ENCODE data around the gene HOXB6.
A peak's percentile ranks its signal among the peaks of the same experiment; 100 is the strongest.

Gene HOXB6

DNA sequence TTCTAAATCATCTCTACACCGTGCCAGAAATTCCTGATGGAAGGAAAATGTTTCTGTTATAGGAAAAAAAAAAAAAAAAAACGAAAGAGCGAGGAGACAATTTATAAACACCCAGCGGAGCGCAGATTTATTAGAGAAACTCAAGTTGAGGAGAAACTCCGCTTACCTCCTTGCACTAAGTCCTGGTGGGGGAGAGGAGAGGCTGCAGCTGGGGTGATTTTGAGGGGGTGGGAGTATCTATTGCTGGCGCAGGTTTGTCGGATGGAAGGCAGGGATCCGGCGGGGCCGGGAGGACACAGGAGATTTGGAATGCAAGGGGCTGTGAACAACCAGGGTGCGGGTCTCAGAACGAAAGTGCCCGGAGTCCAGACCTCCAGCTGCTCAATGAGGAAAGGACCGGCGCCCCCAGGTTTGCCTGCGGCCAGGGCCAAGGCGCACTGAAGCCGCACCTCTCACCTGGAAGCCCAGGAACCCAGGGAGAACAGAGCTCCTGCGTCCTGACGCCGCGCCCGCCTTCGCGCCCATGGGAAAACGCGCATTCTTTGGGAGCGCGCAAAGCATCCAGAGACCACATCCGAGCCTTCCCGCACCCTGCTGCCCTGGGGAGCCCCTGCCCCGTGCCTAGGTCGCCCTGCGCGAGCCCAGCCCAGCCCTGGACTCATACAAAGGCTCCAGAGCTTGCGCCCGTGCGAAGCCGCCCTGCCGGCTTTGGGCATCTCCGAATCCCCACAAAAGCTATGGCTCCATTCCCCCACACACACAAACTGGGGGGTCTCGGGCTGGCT, 12.9 kb upstream of the HOXB6 start:
- CTCF ChIA-PET = interaction anchor here (0.5 to 5.7 kb wide), 31 partner anchors 8 to 592 kb away, joined by 3 to 86 read pairs (median 4); partner anchors contain the start of gene HOXB5
- H3K4me3 ChIP-seq (ENCODE audit: low read depth, low read length) = no peak overlapping the region
- peaks cover 0 to 14% of the 10 kb centered on the region in 2 experiments; a peak in 1 of 3 replicates for H3K36me3 ChIP-seq (ENCODE audit: control insufficient read depth in 2 of 2, insufficient read depth in 1 of 2, low read length in 2 of 2)
- TF ChIP-seq ZNF654 (tag by site-specific recombination; IDR thresholded peaks at IDR 0.05; ENCODE audit: low read depth) (peak; percentile 13; the same call in 1 of the 2 replicates), ZNF510 (tag by site-specific recombination; IDR thresholded peaks at IDR 0.05; ENCODE audit: insufficient replicate concordance) (no peak), OVOL3 (tag by site-specific recombination; IDR thresholded peaks at IDR 0.05) (no peak), ZBTB48 (tag by site-specific recombination; IDR thresholded peaks at IDR 0.05) (no peak)
- TF ChIP-seq, protein P1, sequence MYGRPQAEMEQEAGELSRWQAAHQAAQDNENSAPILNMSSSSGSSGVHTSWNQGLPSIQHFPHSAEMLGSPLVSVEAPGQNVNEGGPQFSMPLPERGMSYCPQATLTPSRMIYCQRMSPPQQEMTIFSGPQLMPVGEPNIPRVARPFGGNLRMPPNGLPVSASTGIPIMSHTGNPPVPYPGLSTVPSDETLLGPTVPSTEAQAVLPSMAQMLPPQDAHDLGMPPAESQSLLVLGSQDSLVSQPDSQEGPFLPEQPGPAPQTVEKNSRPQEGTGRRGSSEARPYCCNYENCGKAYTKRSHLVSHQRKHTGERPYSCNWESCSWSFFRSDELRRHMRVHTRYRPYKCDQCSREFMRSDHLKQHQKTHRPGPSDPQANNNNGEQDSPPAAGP (tag by site-specific recombination; IDR thresholded peaks at IDR 0.05) = no peak
- TF ChIP-seq, protein P2, sequence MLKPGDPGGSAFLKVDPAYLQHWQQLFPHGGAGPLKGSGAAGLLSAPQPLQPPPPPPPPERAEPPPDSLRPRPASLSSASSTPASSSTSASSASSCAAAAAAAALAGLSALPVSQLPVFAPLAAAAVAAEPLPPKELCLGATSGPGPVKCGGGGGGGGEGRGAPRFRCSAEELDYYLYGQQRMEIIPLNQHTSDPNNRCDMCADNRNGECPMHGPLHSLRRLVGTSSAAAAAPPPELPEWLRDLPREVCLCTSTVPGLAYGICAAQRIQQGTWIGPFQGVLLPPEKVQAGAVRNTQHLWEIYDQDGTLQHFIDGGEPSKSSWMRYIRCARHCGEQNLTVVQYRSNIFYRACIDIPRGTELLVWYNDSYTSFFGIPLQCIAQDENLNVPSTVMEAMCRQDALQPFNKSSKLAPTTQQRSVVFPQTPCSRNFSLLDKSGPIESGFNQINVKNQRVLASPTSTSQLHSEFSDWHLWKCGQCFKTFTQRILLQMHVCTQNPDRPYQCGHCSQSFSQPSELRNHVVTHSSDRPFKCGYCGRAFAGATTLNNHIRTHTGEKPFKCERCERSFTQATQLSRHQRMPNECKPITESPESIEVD (tag by site-specific recombination; IDR thresholded peaks at IDR 0.05) = peak; percentile 81; the same call in 1 of the 2 replicates
- H3K4me1 ChIP-seq (ENCODE audit: control insufficient read depth, insufficient read depth, low read length) = peaks cover 48% of the 10 kb centered on the region
- POLR2A ChIA-PET = interaction anchor here (1.3 kb wide), 1 partner anchor 8 kb away, joined by 4 read pairs; no protein-coding TSS in a partner anchor
- no peak overlapping the region; the same call in 1 of the 2 replicates for H3K27ac ChIP-seq (ENCODE audit: extremely low read depth, low read depth, low read length)
- no peaks in the 10 kb centered on the region for H3K9me3 ChIP-seq (ENCODE audit: control insufficient read depth, insufficient read depth, low read depth, low read length)

DNA sequence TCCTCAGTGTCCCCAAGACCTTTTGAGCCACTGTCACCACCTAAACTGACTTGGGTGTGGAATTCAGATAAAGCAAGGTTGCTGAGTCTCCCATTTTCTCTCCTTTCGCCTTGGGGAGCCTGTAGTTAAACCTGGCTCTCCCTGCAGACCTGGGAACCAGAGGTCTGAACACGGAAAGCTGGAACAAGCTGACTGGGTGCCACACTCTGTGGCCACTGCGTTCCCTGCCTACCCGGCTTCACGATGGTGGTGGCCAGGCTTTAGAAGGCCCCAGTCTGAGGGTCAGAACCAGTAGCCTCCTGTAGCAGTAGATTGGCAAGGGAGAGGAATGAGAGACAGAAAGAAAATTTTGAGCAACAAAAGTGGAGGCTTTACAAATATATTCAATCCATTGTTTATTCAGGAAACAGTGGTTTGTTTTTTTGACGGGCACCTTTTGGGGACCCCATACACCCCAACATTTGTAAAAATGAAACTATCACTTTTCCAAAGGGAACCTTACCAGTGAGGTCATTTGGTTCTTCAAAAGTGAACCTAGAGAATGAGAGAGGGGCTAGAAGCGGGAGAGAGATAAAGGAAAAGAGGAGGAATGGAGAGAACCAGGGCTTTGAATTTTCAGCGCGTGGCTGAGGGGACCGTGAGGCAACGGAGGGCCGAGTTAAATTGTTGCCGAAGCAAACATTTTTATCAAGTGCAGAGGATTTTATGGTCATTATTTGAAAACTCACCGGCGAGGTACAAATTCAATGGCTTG, 12.1 kb upstream of the HOXB6 start:
- H3K4me3 ChIP-seq (ENCODE audit: low read depth, low read length) = no peak overlapping the region
- H3K4me1 ChIP-seq (ENCODE audit: control insufficient read depth, insufficient read depth, low read length) = peaks cover 51% of the 10 kb centered on the region
- ChIA-PET CTCF (interaction anchor here (0.6 to 5.7 kb wide), 19 partner anchors 23 to 591 kb away, joined by 3 to 86 read pairs (median 5); partner anchors contain the start of gene HOXB5), POLR2A (no interaction called here)
- H3K27ac ChIP-seq (ENCODE audit: extremely low read depth, low read depth, low read length) = peak overlapping the region; percentile 67; the same call in 1 of the 2 replicates
- no peaks in the 10 kb centered on the region for H3K9me3 ChIP-seq (ENCODE audit: control insufficient read depth, insufficient read depth, low read depth, low read length)
- H3K36me3 ChIP-seq (ENCODE audit: control insufficient read depth in 2 of 2, insufficient read depth in 1 of 2, low read length in 2 of 2) = peaks cover 0 to 7% of the 10 kb centered on the region in 2 experiments; a peak in 1 of 3 replicates
- TF ChIP-seq ZNF670 (tag by site-specific recombination; IDR thresholded peaks at IDR 0.05; ENCODE audit: low read depth) (no peak), ZNF596 (tag by site-specific recombination; IDR thresholded peaks at IDR 0.05) (peak; percentile 21; the same call in 1 of the 2 replicates), KLF9 (tag by site-specific recombination; IDR thresholded peaks at IDR 0.05; ENCODE audit: low read depth) (no peak), ZBTB17 (tag by site-specific recombination; IDR thresholded peaks at IDR 0.05) (peak; percentile 40; the same call in 1 of the 2 replicates), YY2 (tag by site-specific recombination; IDR thresholded peaks at IDR 0.05) (no peak), ZNF146 (tag by site-specific recombination; IDR thresholded peaks at IDR 0.05) (no peak), ZNF366 (tag by site-specific recombination; conservative IDR thresholded peaks at IDR 0.05) (peak; percentile 75)
- TF ChIP-seq, protein P3, sequence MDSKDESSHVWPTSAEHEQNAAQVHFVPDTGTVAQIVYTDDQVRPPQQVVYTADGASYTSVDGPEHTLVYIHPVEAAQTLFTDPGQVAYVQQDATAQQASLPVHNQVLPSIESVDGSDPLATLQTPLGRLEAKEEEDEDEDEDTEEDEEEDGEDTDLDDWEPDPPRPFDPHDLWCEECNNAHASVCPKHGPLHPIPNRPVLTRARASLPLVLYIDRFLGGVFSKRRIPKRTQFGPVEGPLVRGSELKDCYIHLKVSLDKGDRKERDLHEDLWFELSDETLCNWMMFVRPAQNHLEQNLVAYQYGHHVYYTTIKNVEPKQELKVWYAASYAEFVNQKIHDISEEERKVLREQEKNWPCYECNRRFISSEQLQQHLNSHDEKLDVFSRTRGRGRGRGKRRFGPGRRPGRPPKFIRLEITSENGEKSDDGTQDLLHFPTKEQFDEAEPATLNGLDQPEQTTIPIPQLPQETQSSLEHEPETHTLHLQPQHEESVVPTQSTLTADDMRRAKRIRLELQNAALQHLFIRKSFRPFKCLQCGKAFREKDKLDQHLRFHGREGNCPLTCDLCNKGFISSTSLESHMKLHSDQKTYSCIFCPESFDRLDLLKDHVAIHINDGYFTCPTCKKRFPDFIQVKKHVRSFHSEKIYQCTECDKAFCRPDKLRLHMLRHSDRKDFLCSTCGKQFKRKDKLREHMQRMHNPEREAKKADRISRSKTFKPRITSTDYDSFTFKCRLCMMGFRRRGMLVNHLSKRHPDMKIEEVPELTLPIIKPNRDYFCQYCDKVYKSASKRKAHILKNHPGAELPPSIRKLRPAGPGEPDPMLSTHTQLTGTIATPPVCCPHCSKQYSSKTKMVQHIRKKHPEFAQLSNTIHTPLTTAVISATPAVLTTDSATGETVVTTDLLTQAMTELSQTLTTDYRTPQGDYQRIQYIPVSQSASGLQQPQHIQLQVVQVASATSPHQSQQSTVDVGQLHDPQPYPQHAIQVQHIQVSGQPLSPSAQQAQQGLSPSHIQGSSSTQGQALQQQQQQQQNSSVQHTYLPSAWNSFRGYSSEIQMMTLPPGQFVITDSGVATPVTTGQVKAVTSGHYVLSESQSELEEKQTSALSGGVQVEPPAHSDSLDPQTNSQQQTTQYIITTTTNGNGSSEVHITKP (tag by site-specific recombination; IDR thresholded peaks at IDR 0.05) = peak; percentile 50
- TF ChIP-seq, protein P4, sequence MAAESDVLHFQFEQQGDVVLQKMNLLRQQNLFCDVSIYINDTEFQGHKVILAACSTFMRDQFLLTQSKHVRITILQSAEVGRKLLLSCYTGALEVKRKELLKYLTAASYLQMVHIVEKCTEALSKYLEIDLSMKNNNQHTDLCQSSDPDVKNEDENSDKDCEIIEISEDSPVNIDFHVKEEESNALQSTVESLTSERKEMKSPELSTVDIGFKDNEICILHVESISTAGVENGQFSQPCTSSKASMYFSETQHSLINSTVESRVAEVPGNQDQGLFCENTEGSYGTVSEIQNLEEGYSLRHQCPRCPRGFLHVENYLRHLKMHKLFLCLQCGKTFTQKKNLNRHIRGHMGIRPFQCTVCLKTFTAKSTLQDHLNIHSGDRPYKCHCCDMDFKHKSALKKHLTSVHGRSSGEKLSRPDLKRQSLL (tag by site-specific recombination; IDR thresholded peaks at IDR 0.05) = no peak
- TF ChIP-seq, protein P5, sequence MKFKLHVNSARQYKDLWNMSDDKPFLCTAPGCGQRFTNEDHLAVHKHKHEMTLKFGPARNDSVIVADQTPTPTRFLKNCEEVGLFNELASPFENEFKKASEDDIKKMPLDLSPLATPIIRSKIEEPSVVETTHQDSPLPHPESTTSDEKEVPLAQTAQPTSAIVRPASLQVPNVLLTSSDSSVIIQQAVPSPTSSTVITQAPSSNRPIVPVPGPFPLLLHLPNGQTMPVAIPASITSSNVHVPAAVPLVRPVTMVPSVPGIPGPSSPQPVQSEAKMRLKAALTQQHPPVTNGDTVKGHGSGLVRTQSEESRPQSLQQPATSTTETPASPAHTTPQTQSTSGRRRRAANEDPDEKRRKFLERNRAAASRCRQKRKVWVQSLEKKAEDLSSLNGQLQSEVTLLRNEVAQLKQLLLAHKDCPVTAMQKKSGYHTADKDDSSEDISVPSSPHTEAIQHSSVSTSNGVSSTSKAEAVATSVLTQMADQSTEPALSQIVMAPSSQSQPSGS (tag by site-specific recombination; IDR thresholded peaks at IDR 0.05; ENCODE audit: low read depth) = no peak
- TF ChIP-seq, protein P6, sequence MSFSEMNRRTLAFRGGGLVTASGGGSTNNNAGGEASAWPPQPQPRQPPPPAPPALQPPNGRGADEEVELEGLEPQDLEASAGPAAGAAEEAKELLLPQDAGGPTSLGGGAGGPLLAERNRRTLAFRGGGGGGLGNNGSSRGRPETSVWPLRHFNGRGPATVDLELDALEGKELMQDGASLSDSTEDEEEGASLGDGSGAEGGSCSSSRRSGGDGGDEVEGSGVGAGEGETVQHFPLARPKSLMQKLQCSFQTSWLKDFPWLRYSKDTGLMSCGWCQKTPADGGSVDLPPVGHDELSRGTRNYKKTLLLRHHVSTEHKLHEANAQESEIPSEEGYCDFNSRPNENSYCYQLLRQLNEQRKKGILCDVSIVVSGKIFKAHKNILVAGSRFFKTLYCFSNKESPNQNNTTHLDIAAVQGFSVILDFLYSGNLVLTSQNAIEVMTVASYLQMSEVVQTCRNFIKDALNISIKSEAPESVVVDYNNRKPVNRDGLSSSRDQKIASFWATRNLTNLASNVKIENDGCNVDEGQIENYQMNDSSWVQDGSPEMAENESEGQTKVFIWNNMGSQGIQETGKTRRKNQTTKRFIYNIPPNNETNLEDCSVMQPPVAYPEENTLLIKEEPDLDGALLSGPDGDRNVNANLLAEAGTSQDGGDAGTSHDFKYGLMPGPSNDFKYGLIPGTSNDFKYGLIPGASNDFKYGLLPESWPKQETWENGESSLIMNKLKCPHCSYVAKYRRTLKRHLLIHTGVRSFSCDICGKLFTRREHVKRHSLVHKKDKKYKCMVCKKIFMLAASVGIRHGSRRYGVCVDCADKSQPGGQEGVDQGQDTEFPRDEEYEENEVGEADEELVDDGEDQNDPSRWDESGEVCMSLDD (tag by site-specific recombination; IDR thresholded peaks at IDR 0.05) = 0 out of 2 replicates have a peak, but pooled peaks have one; percentile 29
